BE2C (cell line): ENCODE measurements around the gene MLC1.

Experiments
- DNase-seq: peaks from one replicate; pipeline ENCODE4 v3.0.0-alpha.2; 2020
- H3K27me3 ChIP-seq: fragments of 250-450 bp; sonication (Bioruptor Pico); 2 replicates; pipeline ENCODE4 v1.5.1; 2020; ENCODE audit warnings: mild to moderate bottlenecking
- H3K36me3 ChIP-seq: fragments of 250-450 bp; sonication (Bioruptor Pico); 2 replicates; pipeline ENCODE4 v1.5.1; 2020; ENCODE audit warnings: mild to moderate bottlenecking
- H3K4me1 ChIP-seq: fragments of 250-450 bp; sonication (Bioruptor Pico); 2 replicates; pipeline ENCODE4 v1.5.1; 2020
- H3K4me3 ChIP-seq: 2 replicates; pipeline ENCODE4 v1.5.1; 2011; ENCODE audit warnings: low read depth, low read length
- H3K9me3 ChIP-seq: fragments of 250-450 bp; sonication (Bioruptor Pico); 2 replicates; pipeline ENCODE4 v1.5.1; 2020
- CTCF ChIP-seq: IDR thresholded peaks from 2 replicates; pipeline ENCODE4 v1.5.1; 2012; ENCODE audit warnings: mild to moderate bottlenecking, low read depth, low read length

Gene MLC1

GRCh38 chr22:50081426-50082196 lies 3.6 kb downstream of the MLC1 start:
- no peak for DNase-seq
- Histone ChIP-seq H3K27me3 (no peaks in the 10 kb centered on the region), H3K9me3 (no peaks in the 10 kb centered on the region), H3K4me3 (no peak overlapping the region), H3K36me3 (no peaks in the 10 kb centered on the region), H3K4me1 (no peaks in the 10 kb centered on the region)
- no peak for TF ChIP-seq CTCF

GRCh38 chr22:50080077-50080465 lies 5.2 kb downstream of the MLC1 start:
- Histone ChIP-seq H3K9me3 (no peaks in the 10 kb centered on the region), H3K27me3 (no peaks in the 10 kb centered on the region), H3K4me1 (no peaks in the 10 kb centered on the region), H3K36me3 (no peaks in the 10 kb centered on the region), H3K4me3 (no peak overlapping the region)
- DNase-seq: no peak
- TF ChIP-seq CTCF: no peak

- H3K4me1 ChIP-seq: no peaks in the 10 kb centered on the region
- no peak overlapping the region for H3K4me3 ChIP-seq
- no peaks in the 10 kb centered on the region for H3K9me3 ChIP-seq
- DNase-seq: no peak
- H3K27me3 ChIP-seq: no peaks in the 10 kb centered on the region
- H3K36me3 ChIP-seq: no peaks in the 10 kb centered on the region
- TF ChIP-seq CTCF: no peak
These were observed 6.5 kb downstream of the MLC1 start for GRCh38 chr22:50078761-50079160.

GRCh38 chr22:50078246-50078645 lies 7.0 kb downstream of the MLC1 start:
- no peaks in the 10 kb centered on the region for H3K36me3 ChIP-seq
- no peak for TF ChIP-seq CTCF
- no peaks in the 10 kb centered on the region for H3K27me3 ChIP-seq
- no peaks in the 10 kb centered on the region for H3K4me1 ChIP-seq
- no peak overlapping the region for H3K4me3 ChIP-seq
- DNase-seq: no peak
- H3K9me3 ChIP-seq: no peaks in the 10 kb centered on the region

- no peak overlapping the region for H3K4me3 ChIP-seq
- no peaks in the 10 kb centered on the region for H3K9me3 ChIP-seq
- no peak for TF ChIP-seq CTCF
- H3K36me3 ChIP-seq: no peaks in the 10 kb centered on the region
- H3K4me1 ChIP-seq: no peaks in the 10 kb centered on the region
- DNase-seq: no peak
- no peaks in the 10 kb centered on the region for H3K27me3 ChIP-seq
These were observed 8.3 kb downstream of the MLC1 start for GRCh38 chr22:50076646-50077535.
